Loucy (cell line): Measurements from ENCODE around the gene ADGRL3.

Source experiments
- H2AFZ ChIP-seq: fragments of 200-600 bp; sonication (generic); 2 replicates; pipeline ENCODE4 v1.6.0; 2016; ENCODE audit warnings: antibody characterized with exemption, mild to moderate bottlenecking, low read length, moderate library complexity
- H3F3A ChIP-seq: fragments of 200-600 bp; 2 replicates; pipeline ENCODE4 v1.6.0; 2016; ENCODE audit warnings: antibody characterized with exemption, low read depth, mild to moderate bottlenecking
- H3K27me3 ChIP-seq: fragments of 200-600 bp; sonication (generic); 2 replicates; pipeline ENCODE4 v1.6.1; 2014; ENCODE audit warnings: low read length, mild to moderate bottlenecking; ENCODE audit not compliant: insufficient read depth, poor library complexity, severe bottlenecking
- H3K36me3 ChIP-seq: fragments of 200-600 bp; sonication (generic); 2 replicates; pipeline ENCODE4 v1.6.1; 2016; ENCODE audit warnings: low read length; ENCODE audit not compliant: insufficient read depth
- H3K4me1 ChIP-seq: fragments of 200-600 bp; sonication (generic); 2 replicates; pipeline ENCODE4 v1.5.1; 2014; ENCODE audit warnings: low read length, mild to moderate bottlenecking; ENCODE audit not compliant: insufficient read depth, poor library complexity, severe bottlenecking
- H3K4me2 ChIP-seq: fragments of 200-600 bp; sonication (generic); 2 replicates; pipeline ENCODE4 v1.6.0; 2014; ENCODE audit warnings: antibody characterized with exemption, low read length, low read depth, mild to moderate bottlenecking; ENCODE audit not compliant: poor library complexity, severe bottlenecking
- H3K4me3 ChIP-seq: fragments of 200-600 bp; sonication (generic); 2 replicates; pipeline ENCODE4 v1.5.1; 2014; ENCODE audit warnings: low read length, mild to moderate bottlenecking, mixed read lengths; ENCODE audit not compliant: poor library complexity, severe bottlenecking
- H3K79me2 ChIP-seq: fragments of 200-600 bp; sonication (generic); 2 replicates; pipeline ENCODE4 v1.6.1; 2014; ENCODE audit warnings: low read length; ENCODE audit not compliant: insufficient read depth
- H3K9ac ChIP-seq: fragments of 200-600 bp; sonication (generic); 2 replicates; pipeline ENCODE4 v1.6.0; 2014; ENCODE audit warnings: mild to moderate bottlenecking, low read depth, low read length, moderate library complexity; ENCODE audit not compliant: poor library complexity, severe bottlenecking
- H3K9me2 ChIP-seq: fragments of 200-600 bp; sonication (generic); replicated peaks from 2 replicates; pipeline ENCODE4 v1.6.1; 2016; ENCODE audit warnings: low read depth, low read length, mixed read lengths
- H3K9me3 ChIP-seq: fragments of 200-600 bp; sonication (generic); 2 replicates; pipeline ENCODE4 v1.6.1; 2014; ENCODE audit warnings: mild to moderate bottlenecking, antibody characterized with exemption, low read length, low read depth; ENCODE audit not compliant: insufficient read depth
- H4K20me1 ChIP-seq: fragments of 200-600 bp; sonication (generic); 2 replicates; pipeline ENCODE4 v1.6.0; 2014; ENCODE audit warnings: antibody characterized with exemption, low read length, mild to moderate bottlenecking; ENCODE audit not compliant: insufficient read depth, poor library complexity, severe bottlenecking
- CTCF ChIP-seq: fragments of 200-600 bp; sonication (generic); conservative IDR thresholded peaks from 2 replicates; pipeline ENCODE4 v1.5.1; 2014; ENCODE audit warnings: mild to moderate bottlenecking, antibody characterized with exemption, low read length
- EZH2phosphoT487 ChIP-seq: fragments of 200-600 bp; IDR thresholded peaks from 2 replicates; pipeline ENCODE4 v1.6.1; 2018; ENCODE audit warnings: antibody characterized with exemption, mild to moderate bottlenecking, moderate library complexity, borderline replicate concordance

ADGRL3 gene

GRCh38 chr4:62037571-62037970 is 837.4 kb downstream of the ADGRL3 start:
- Histone ChIP-seq H3K9me2 (no peaks in the 10 kb centered on the region), H3K36me3 (no peaks in the 10 kb centered on the region), H3K27me3 (no peaks in the 10 kb centered on the region), H3K9me3 (no peaks in the 10 kb centered on the region), H4K20me1 (no peaks in the 10 kb centered on the region), H3K4me2 (no peak overlapping the region), H3F3A (no peaks in the 10 kb centered on the region), H3K4me1 (no peaks in the 10 kb centered on the region), H2AFZ (no peak overlapping the region), H3K9ac (no peak overlapping the region), H3K4me3 (no peak overlapping the region), H3K79me2 (no peaks in the 10 kb centered on the region)
- no peak for TF ChIP-seq EZH2phosphoT487
- no peak for TF ChIP-seq CTCF

GRCh38 chr4:62051332-62051731 is 851.2 kb downstream of the ADGRL3 start:
- Histone ChIP-seq H3K9me3 (no peaks in the 10 kb centered on the region), H3K27me3 (no peaks in the 10 kb centered on the region), H3K9me2 (no peaks in the 10 kb centered on the region), H3F3A (no peaks in the 10 kb centered on the region), H3K9ac (no peak overlapping the region), H3K4me1 (no peaks in the 10 kb centered on the region), H3K79me2 (no peaks in the 10 kb centered on the region), H2AFZ (no peak overlapping the region), H3K36me3 (no peaks in the 10 kb centered on the region), H3K4me2 (no peak overlapping the region), H4K20me1 (no peaks in the 10 kb centered on the region), H3K4me3 (no peak overlapping the region)
- TF ChIP-seq EZH2phosphoT487 (no peak), CTCF (no peak)

GRCh38 chr4:62053974-62054373 is 853.8 kb downstream of the ADGRL3 start:
- no peak overlapping the region for H3K4me3 ChIP-seq
- no peaks in the 10 kb centered on the region for H3K36me3 ChIP-seq
- H3K4me1 ChIP-seq, result no peaks in the 10 kb centered on the region
- H3F3A ChIP-seq, result no peaks in the 10 kb centered on the region
- TF ChIP-seq CTCF (no peak), EZH2phosphoT487 (no peak)
- H3K4me2 ChIP-seq, result no peak overlapping the region
- no peaks in the 10 kb centered on the region for H3K9me2 ChIP-seq
- H3K79me2 ChIP-seq, result no peaks in the 10 kb centered on the region
- peaks cover 3% of the 10 kb centered on the region for H3K27me3 ChIP-seq
- H4K20me1 ChIP-seq, result no peaks in the 10 kb centered on the region
- no peak overlapping the region for H2AFZ ChIP-seq
- H3K9me3 ChIP-seq, result no peaks in the 10 kb centered on the region
- no peak overlapping the region for H3K9ac ChIP-seq
